GM23248 (cell line): ENCODE results near the gene HOOK1. TPM values are rescaled to one million over a fixed set of nuclear protein-coding genes. Genes with fewer than 3 reads are reported as not detected.

Experiments used
- DNase-seq: peaks from one replicate; pipeline ENCODE4 v3.0.0-alpha.2; 2015
- H2AFZ ChIP-seq: fragments of 200-600 bp; sonication (generic); 2 replicates; pipeline ENCODE4 v1.6.1; 2016; ENCODE audit warnings: antibody characterized with exemption
- H3F3A ChIP-seq: fragments of 200-600 bp; sonication (generic); 2 replicates; pipeline ENCODE4 v1.6.1; 2016; ENCODE audit warnings: mild to moderate bottlenecking, antibody characterized with exemption, mixed run types; ENCODE audit not compliant: insufficient read depth
- H3K27ac ChIP-seq: fragments of 200-600 bp; sonication (generic); 2 replicates; pipeline ENCODE4 v1.5.1; 2016; ENCODE audit warnings: mild to moderate bottlenecking
- H3K27me3 ChIP-seq: fragments of 200-600 bp; sonication (generic); replicated peaks from 2 replicates; pipeline ENCODE4 v1.6.1; 2016; ENCODE audit warnings: mild to moderate bottlenecking; ENCODE audit not compliant: insufficient read depth
- H3K36me3 ChIP-seq: fragments of 200-600 bp; sonication (generic); 2 replicates; pipeline ENCODE4 v1.6.1; 2016; ENCODE audit warnings: low read depth, mild to moderate bottlenecking
- H3K4me1 ChIP-seq: fragments of 200-600 bp; sonication (generic); 2 replicates; pipeline ENCODE4 v1.6.1; 2016; ENCODE audit warnings: mild to moderate bottlenecking; ENCODE audit not compliant: insufficient read depth
- H3K4me2 ChIP-seq: fragments of 200-600 bp; sonication (generic); one replicate; pipeline ENCODE4 v1.6.1; 2016; ENCODE audit warnings: mild to moderate bottlenecking; ENCODE audit not compliant: unreplicated experiment
- H3K4me3 ChIP-seq: fragments of 200-600 bp; sonication (generic); 2 replicates; pipeline ENCODE4 v1.5.1; 2016; ENCODE audit warnings: mild to moderate bottlenecking
- H3K79me2 ChIP-seq: fragments of 200-600 bp; sonication (generic); 2 replicates; pipeline ENCODE4 v1.6.1; 2016; ENCODE audit warnings: mild to moderate bottlenecking; ENCODE audit not compliant: insufficient read depth
- H3K9ac ChIP-seq: fragments of 200-600 bp; sonication (generic); 2 replicates; pipeline ENCODE4 v1.6.1; 2016; ENCODE audit warnings: mild to moderate bottlenecking
- H3K9me2 ChIP-seq: fragments of 200-600 bp; sonication (generic); 2 replicates; pipeline ENCODE4 v1.6.1; 2016; ENCODE audit warnings: mixed run types, mild to moderate bottlenecking, moderate library complexity; ENCODE audit not compliant: insufficient read depth
- H3K9me3 ChIP-seq: fragments of 200-600 bp; sonication (generic); one replicate; pipeline ENCODE4 v1.6.1; 2017; ENCODE audit warnings: low read depth
- H4K20me1 ChIP-seq: fragments of 200-600 bp; sonication (generic); 2 replicates; pipeline ENCODE4 v1.6.0; 2016; ENCODE audit not compliant: insufficient read depth
- EZH2 ChIP-seq: fragments of 200-600 bp; sonication (generic); IDR thresholded peaks from 2 replicates; pipeline ENCODE4 v1.6.1; 2018; ENCODE audit warnings: antibody characterized with exemption, mild to moderate bottlenecking; ENCODE audit not compliant: insufficient read depth, poor library complexity, severe bottlenecking
- EZH2phosphoT487 ChIP-seq: fragments of 200-600 bp; sonication (generic); IDR thresholded peaks from 2 replicates; pipeline ENCODE4 v1.6.1; 2018; ENCODE audit warnings: antibody characterized with exemption, moderate library complexity, mild to moderate bottlenecking, low read depth; ENCODE audit not compliant: insufficient read depth
- WGBS, 2 experiments: methylation state at CpG; one replicate each; pipeline ENCODE4 v1.1.6; 2015 to 2017; ENCODE audit warnings: low lambda C conversion rate in 2 of 2, low coverage in 1 of 2; ENCODE audit errors: missing lambda C conversion rate in 2 of 2; 5-methylcytosine and 5-hydroxymethylcytosine counted together
- in situ Hi-C: fragments of 300-500 bp; cut with MboI; formaldehyde crosslinking; loops from 2 replicates; pipeline ENCODE4 v1.15.0; 2020
- polyA plus RNA-seq: library from polyadenylated mRNA; unstranded; fragments of >200 nt; fragmentation: Nextera tagmentation; extraction: Ambion mirVana; gene quantifications from 2 replicates; pipeline ENCODE4 v1.2.1, GENCODE V29; 2016
- total RNA-seq: library from RNA; depleted of rRNA; stranded (reverse); fragments of >200 nt; shearing (Covaris generic); gene quantifications from 2 replicates; pipeline ENCODE4 v1.2.3, GENCODE V29; 2014

The HOOK1 gene
- total and polyA plus RNA-seq, 2 experiments from 2014 or later = not detected

GRCh38 chr1:59768792-59769735, 45.7 kb upstream of the HOOK1 start:
- Histone ChIP-seq H3K36me3 (no peaks in the 10 kb centered on the region), H3K4me1 (peaks cover 14% of the 10 kb centered on the region), H3K4me2 (no peak overlapping the region), H3K27me3 (no peaks in the 10 kb centered on the region), H3K9me2 (no peaks in the 10 kb centered on the region), H3K4me3 (no peak overlapping the region), H3K9ac (no peak overlapping the region), H3K27ac (no peak overlapping the region), H4K20me1 (no peaks in the 10 kb centered on the region), H3K79me2 (no peaks in the 10 kb centered on the region), H3F3A (peaks cover 6% of the 10 kb centered on the region; the same call in 1 of the 2 replicates), H3K9me3 (no peaks in the 10 kb centered on the region), H2AFZ (no peak overlapping the region)
- DNase-seq = no peak
- no peak for TF ChIP-seq EZH2phosphoT487
- no peak for TF ChIP-seq EZH2
- in situ Hi-C loops = no loop called here
- WGBS, 2 experiments = 90 to 91% methylated on average over 10 of the region's 10 CpGs

GRCh38 chr1:59769736-59770095, 45.0 kb upstream of the HOOK1 start:
- in situ Hi-C loops = no loop called here
- no peaks in the 10 kb centered on the region for H3K9me3 ChIP-seq
- H3F3A ChIP-seq = peaks cover 6% of the 10 kb centered on the region; the same call in 1 of the 2 replicates
- H2AFZ ChIP-seq = no peak overlapping the region
- H3K9me2 ChIP-seq = no peaks in the 10 kb centered on the region
- no peak overlapping the region for H3K9ac ChIP-seq
- WGBS, 2 experiments = 76 to 81% methylated on average over 4 of the region's 4 CpGs
- no peak overlapping the region for H3K27ac ChIP-seq
- H3K4me1 ChIP-seq = peaks cover 14% of the 10 kb centered on the region
- DNase-seq = no peak
- H3K4me2 ChIP-seq = no peak overlapping the region
- TF ChIP-seq EZH2phosphoT487 = no peak
- TF ChIP-seq EZH2 = no peak
- H3K27me3 ChIP-seq = no peaks in the 10 kb centered on the region
- no peaks in the 10 kb centered on the region for H3K79me2 ChIP-seq
- H4K20me1 ChIP-seq = no peaks in the 10 kb centered on the region
- H3K36me3 ChIP-seq = no peaks in the 10 kb centered on the region
- no peak overlapping the region for H3K4me3 ChIP-seq

DNA sequence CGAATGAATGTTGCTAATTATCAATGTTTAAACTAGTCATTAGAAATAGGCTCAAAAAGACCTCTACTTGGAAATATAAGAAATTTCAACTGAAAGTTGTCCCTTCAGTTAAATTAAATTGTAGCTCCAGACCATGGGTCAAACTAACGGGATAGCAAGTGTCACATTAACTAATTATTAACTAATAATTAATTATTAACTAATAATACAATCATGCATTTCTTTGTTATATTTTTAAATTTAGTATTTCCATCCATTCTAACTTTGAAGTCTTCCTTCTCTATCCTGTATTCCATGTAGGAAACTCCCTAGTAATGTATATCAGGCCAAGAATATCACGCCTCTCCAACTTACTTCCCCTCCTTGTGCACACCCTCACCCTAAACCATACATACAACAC, 43.4 kb upstream of the HOOK1 start:
- H2AFZ ChIP-seq = no peak overlapping the region
- no peak overlapping the region for H3K9ac ChIP-seq
- peaks cover 6% of the 10 kb centered on the region; the same call in 1 of the 2 replicates for H3F3A ChIP-seq
- no peaks in the 10 kb centered on the region for H4K20me1 ChIP-seq
- no peaks in the 10 kb centered on the region for H3K79me2 ChIP-seq
- H3K9me3 ChIP-seq = no peaks in the 10 kb centered on the region
- no peaks in the 10 kb centered on the region for H3K36me3 ChIP-seq
- no peaks in the 10 kb centered on the region for H3K27me3 ChIP-seq
- no peak overlapping the region for H3K4me2 ChIP-seq
- no peak overlapping the region for H3K4me3 ChIP-seq
- no peaks in the 10 kb centered on the region for H3K9me2 ChIP-seq
- no peak overlapping the region for H3K27ac ChIP-seq
- WGBS, 2 experiments = 93 to 95% methylated on average over 3 of the region's 3 CpGs
- no peak for TF ChIP-seq EZH2
- TF ChIP-seq EZH2phosphoT487 = no peak
- in situ Hi-C loops = no loop called here
- peaks cover 9% of the 10 kb centered on the region for H3K4me1 ChIP-seq
- DNase-seq = no peak

DNA sequence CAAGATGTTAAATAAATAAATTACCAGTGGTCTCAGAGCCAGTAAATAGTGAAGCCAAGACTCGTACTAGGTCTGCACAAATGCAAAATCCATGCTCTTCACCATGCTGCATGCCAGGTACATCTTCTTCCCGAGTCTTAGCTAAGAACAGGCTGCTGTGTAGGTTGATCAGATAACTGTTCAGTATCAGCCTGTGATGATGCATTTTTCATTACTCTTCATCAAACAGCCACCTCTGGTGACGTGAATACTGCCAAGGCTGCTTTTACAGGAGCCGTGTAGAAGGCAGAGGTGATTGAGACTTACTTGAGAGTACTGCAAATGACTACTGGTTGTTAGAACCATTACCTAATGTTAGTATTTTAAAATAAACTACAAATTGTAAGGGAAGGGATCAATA, 39.3 kb upstream of the HOOK1 start:
- Histone ChIP-seq H3F3A (no peaks in the 10 kb centered on the region), H2AFZ (no peak overlapping the region), H3K79me2 (no peaks in the 10 kb centered on the region), H3K27me3 (no peaks in the 10 kb centered on the region), H4K20me1 (no peaks in the 10 kb centered on the region), H3K9me3 (no peaks in the 10 kb centered on the region), H3K4me1 (peaks cover 15% of the 10 kb centered on the region), H3K27ac (no peak overlapping the region), H3K9me2 (no peaks in the 10 kb centered on the region), H3K4me2 (no peak overlapping the region), H3K9ac (no peak overlapping the region), H3K36me3 (no peaks in the 10 kb centered on the region), H3K4me3 (no peak overlapping the region)
- TF ChIP-seq EZH2 (no peak), EZH2phosphoT487 (no peak)
- WGBS, 2 experiments = 95 to 96% methylated on average over 4 of the region's 4 CpGs
- no peak for DNase-seq
- in situ Hi-C loops = no loop called here
